Measurements from ENCODE around the gene WNT4.

Gene WNT4

DNA sequence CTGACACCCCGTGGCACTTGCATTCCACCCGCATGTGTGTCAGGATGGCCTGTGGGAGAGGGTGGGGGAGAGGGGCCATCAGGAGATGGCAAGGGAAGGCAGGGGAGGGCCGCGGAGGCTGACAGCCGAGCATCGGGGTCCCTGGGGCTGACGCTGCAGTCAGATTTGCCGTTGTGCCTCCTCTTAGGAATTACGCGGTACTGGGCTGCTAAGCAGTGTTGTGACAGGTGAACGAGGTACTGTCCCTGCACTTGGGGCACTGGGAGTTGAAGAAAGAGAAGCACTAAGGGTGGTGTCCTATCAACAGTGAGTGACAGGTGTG is 22.5 kb downstream of the WNT4 start:
- Histone ChIP-seq H2AFZ (ENCODE audit: low read length) (no peak overlapping the region), H3K27ac (ENCODE audit: low read depth, low read length, poor library complexity, severe bottlenecking) (no peak overlapping the region), H3K27me3 (ENCODE audit: insufficient read depth, low read length) (0 out of 2 replicates have a peak, but pooled peaks cover 4% of the 10 kb centered on the region), H3F3A (ENCODE audit: insufficient read depth, low read length) (no peaks in the 10 kb centered on the region), H3K4me1 (ENCODE audit: insufficient read depth, low read length, severe bottlenecking) (peaks cover 4% of the 10 kb centered on the region), H4K20me1 (ENCODE audit: insufficient read depth, low read length) (no peaks in the 10 kb centered on the region), H3K9me2 (ENCODE audit: low read depth, low read length) (no peaks in the 10 kb centered on the region), H3K9ac (ENCODE audit: low read length) (no peak overlapping the region), H3K79me2 (ENCODE audit: insufficient read depth, low read length) (no peaks in the 10 kb centered on the region), H3K9me3 (ENCODE audit: low read length) (no peaks in the 10 kb centered on the region), H3K4me2 (ENCODE audit: low read length) (no peak overlapping the region), H3K36me3 (ENCODE audit: insufficient read depth, low read length) (no peaks in the 10 kb centered on the region; the same call in 1 of the 2 replicates), H3K4me3 (ENCODE audit: low read depth, low read length, poor library complexity, severe bottlenecking) (no peak overlapping the region)
- TF ChIP-seq, protein P1, sequence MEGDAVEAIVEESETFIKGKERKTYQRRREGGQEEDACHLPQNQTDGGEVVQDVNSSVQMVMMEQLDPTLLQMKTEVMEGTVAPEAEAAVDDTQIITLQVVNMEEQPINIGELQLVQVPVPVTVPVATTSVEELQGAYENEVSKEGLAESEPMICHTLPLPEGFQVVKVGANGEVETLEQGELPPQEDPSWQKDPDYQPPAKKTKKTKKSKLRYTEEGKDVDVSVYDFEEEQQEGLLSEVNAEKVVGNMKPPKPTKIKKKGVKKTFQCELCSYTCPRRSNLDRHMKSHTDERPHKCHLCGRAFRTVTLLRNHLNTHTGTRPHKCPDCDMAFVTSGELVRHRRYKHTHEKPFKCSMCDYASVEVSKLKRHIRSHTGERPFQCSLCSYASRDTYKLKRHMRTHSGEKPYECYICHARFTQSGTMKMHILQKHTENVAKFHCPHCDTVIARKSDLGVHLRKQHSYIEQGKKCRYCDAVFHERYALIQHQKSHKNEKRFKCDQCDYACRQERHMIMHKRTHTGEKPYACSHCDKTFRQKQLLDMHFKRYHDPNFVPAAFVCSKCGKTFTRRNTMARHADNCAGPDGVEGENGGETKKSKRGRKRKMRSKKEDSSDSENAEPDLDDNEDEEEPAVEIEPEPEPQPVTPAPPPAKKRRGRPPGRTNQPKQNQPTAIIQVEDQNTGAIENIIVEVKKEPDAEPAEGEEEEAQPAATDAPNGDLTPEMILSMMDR (IDR thresholded peaks at IDR 0.05; ENCODE audit: low read length), result no peak
- TF ChIP-seq EZH2 (IDR thresholded peaks at IDR 0.05; ENCODE audit: borderline replicate concordance, low read length), result no peak

DNA sequence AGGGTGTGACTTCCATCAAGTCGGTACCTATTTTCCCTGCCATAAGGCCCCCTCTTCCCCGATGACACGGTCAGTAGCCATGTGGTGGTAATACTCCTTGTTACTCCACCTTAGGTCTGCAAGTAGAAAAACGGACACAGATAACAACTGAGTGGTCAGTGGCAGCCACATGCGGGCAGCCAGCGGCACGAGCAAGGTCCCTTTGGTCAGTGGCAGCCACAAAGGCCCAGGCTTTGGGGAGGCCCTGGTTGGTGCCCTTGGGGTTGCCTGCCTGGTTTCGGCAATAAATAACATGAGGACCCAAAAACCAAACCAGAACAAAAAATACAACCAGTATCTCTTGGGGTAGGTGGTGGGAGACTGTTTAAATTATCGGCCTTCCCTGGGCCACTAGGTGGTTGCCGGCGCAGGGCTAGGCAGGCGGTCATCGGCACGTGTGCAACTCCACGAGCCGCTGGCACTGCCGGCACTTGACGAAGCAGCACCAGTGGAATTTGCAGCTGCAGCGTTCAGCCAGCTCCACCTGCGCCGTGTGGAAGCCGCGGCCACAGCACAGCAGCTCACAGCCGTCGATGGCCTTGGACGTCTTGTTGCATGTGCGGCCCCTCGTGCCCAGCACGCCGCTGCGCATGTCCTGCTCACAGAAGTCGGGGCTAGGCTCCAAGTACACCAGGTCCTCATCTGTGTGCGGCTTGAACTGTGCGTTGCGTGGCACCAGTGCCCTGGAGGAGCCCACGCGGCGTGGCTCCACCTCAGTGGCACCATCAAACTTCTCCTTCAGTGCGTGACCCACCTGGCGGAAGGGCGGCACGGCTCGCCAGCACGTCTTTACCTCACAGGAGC is 23.1 kb downstream of the WNT4 start:
- no peaks in the 10 kb centered on the region for H4K20me1 ChIP-seq (ENCODE audit: insufficient read depth, low read length)
- H3K9me3 ChIP-seq (ENCODE audit: low read length), result no peaks in the 10 kb centered on the region
- H3K27ac ChIP-seq (ENCODE audit: low read depth, low read length, poor library complexity, severe bottlenecking), result no peak overlapping the region
- 0 out of 2 replicates have a peak, but pooled peaks cover 4% of the 10 kb centered on the region for H3K27me3 ChIP-seq (ENCODE audit: insufficient read depth, low read length)
- H3F3A ChIP-seq (ENCODE audit: insufficient read depth, low read length), result no peaks in the 10 kb centered on the region
- no peak overlapping the region for H3K4me2 ChIP-seq (ENCODE audit: low read length)
- H3K4me1 ChIP-seq (ENCODE audit: insufficient read depth, low read length, severe bottlenecking), result peaks cover 4% of the 10 kb centered on the region
- no peaks in the 10 kb centered on the region; the same call in 1 of the 2 replicates for H3K36me3 ChIP-seq (ENCODE audit: insufficient read depth, low read length)
- no peaks in the 10 kb centered on the region for H3K79me2 ChIP-seq (ENCODE audit: insufficient read depth, low read length)
- TF ChIP-seq, protein P1 (IDR thresholded peaks at IDR 0.05; ENCODE audit: low read length), result no peak
- no peak for TF ChIP-seq EZH2 (IDR thresholded peaks at IDR 0.05; ENCODE audit: borderline replicate concordance, low read length)
- no peak overlapping the region for H2AFZ ChIP-seq (ENCODE audit: low read length)
- H3K4me3 ChIP-seq (ENCODE audit: low read depth, low read length, poor library complexity, severe bottlenecking), result no peak overlapping the region
- H3K9ac ChIP-seq (ENCODE audit: low read length), result no peak overlapping the region
- H3K9me2 ChIP-seq (ENCODE audit: low read depth, low read length), result no peaks in the 10 kb centered on the region

DNA sequence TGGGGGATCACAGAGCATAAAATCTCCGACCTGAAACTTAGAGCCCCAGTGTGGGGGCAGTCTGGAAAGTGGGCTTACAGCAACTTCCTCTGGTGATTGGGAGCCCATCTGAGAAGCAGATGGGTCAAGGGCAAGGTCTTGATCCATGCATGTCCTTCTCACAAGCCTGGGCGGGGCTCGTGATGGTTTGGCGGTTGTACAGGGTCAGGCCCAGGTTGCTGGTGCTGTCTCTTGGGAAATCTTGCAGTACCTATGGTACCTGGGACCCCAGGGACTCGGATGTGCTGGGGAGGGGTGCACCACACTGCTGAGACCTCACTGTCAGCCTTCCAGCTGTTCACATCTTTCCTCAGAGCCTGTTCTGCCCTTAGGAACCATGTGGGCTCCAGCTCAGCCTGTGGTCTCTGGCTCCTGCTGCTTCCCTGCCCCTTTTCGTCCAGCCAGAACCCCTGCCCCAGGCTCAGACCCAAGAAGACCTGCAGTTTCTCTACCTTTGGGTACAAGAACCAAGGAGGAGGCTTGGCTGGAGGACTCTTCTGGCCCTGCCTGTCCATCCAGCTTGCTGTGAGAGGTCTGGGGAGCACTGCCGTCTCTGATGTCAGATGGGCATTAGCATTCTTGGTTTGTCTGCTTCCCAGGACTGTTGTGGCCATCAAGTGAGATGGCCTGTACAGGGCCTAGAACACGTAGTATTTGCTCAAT is 24.5 kb downstream of the WNT4 start:
- no peaks in the 10 kb centered on the region for H3K9me2 ChIP-seq (ENCODE audit: low read depth, low read length)
- H3K4me2 ChIP-seq (ENCODE audit: low read length), result no peak overlapping the region
- H3K9ac ChIP-seq (ENCODE audit: low read length), result no peak overlapping the region
- no peaks in the 10 kb centered on the region for H3K79me2 ChIP-seq (ENCODE audit: insufficient read depth, low read length)
- H2AFZ ChIP-seq (ENCODE audit: low read length), result no peak overlapping the region
- no peak overlapping the region for H3K4me3 ChIP-seq (ENCODE audit: low read depth, low read length, poor library complexity, severe bottlenecking)
- no peaks in the 10 kb centered on the region for H3K9me3 ChIP-seq (ENCODE audit: low read length)
- TF ChIP-seq, protein P1 (IDR thresholded peaks at IDR 0.05; ENCODE audit: low read length), result no peak
- no peak for TF ChIP-seq EZH2 (IDR thresholded peaks at IDR 0.05; ENCODE audit: borderline replicate concordance, low read length)
- no peaks in the 10 kb centered on the region for H3K27me3 ChIP-seq (ENCODE audit: insufficient read depth, low read length)
- H3F3A ChIP-seq (ENCODE audit: insufficient read depth, low read length), result no peaks in the 10 kb centered on the region
- H3K36me3 ChIP-seq (ENCODE audit: insufficient read depth, low read length), result peaks cover 7% of the 10 kb centered on the region
- no peak overlapping the region for H3K27ac ChIP-seq (ENCODE audit: low read depth, low read length, poor library complexity, severe bottlenecking)
- no peaks in the 10 kb centered on the region for H4K20me1 ChIP-seq (ENCODE audit: insufficient read depth, low read length)
- H3K4me1 ChIP-seq (ENCODE audit: insufficient read depth, low read length, severe bottlenecking), result peaks cover 4% of the 10 kb centered on the region

All from OCI-LY1 (cell line).